ENCODE results near the gene SMIM32.

- TF ChIP-seq CTCF (IDR thresholded peaks at IDR 0.05 in 8 of 11, conservative IDR thresholded peaks at IDR 0.05 in 3 of 11) (no peak), POLR2AphosphoS5 (IDR thresholded peaks at IDR 0.05) (no peak)
Measured at GRCh38 chr5:136147632-136148031, 45.3 kb downstream of the SMIM32 start.

Data from spleen (tissue), 7 donors.